Right atrium auricular region (tissue), 2 donors: ENCODE data around the gene TDP1. TPM values are rescaled to one million over a fixed set of nuclear protein-coding genes. Genes with fewer than 3 reads are reported as not detected.

Experiments used
- DNase-seq: peaks from one replicate; pipeline ENCODE4 v3.0.0-alpha.2; 2019; ENCODE audit warnings: low spot score
- H3K27ac ChIP-seq, 2 donors: fragments of 200-600 bp; sonication (generic); 1 replicate in 1 of 2; 2 replicates in 1 of 2; pipeline ENCODE4 v1.5.1; 2016 to 2019
- H3K27me3 ChIP-seq, 2 donors: fragments of 200-600 bp; sonication (generic); one replicate each; pipeline versions ENCODE4 v1.5.1 to v1.6.0; 2017 to 2019
- H3K36me3 ChIP-seq: fragments of 200-600 bp; sonication (generic); one replicate; pipeline ENCODE4 v1.5.1; 2016
- H3K4me1 ChIP-seq, 2 donors: fragments of 200-600 bp; sonication (generic); one replicate each; pipeline versions ENCODE4 v1.5.1 to v1.6.0; 2017 to 2019
- H3K4me3 ChIP-seq, 2 donors: fragments of 200-600 bp; sonication (generic); 1 replicate in 1 of 2; 2 replicates in 1 of 2; pipeline ENCODE4 v1.5.1; 2017 to 2019; ENCODE audit warnings: mild to moderate bottlenecking in 1 of 2, moderate library complexity in 1 of 2
- H3K9me3 ChIP-seq, 2 donors: fragments of 200-600 bp; sonication (generic); one replicate each; pipeline ENCODE4 v1.5.1; 2019
- CTCF ChIP-seq, 2 donors: fragments of 200-600 bp; sonication (generic); IDR thresholded peaks; one replicate each; pipeline ENCODE4 v1.5.1; 2019; ENCODE audit warnings: antibody characterized with exemption in 2 of 2
- total RNA-seq, 2 donors: library from RNA; depleted of rRNA; stranded (reverse); fragments of >200 nt; gene quantifications; one replicate each; pipeline ENCODE4 v1.1.0, GENCODE V29; 2016

Gene TDP1
- total RNA-seq, 2 donors from 2014 or later = 1.6 to 2.8 TPM

GRCh38 chr14:89918721-89919120 lies 37.0 kb upstream of the TDP1 start:
- no peaks in the 10 kb centered on the region for H3K9me3 ChIP-seq
- no peaks in the 10 kb centered on the region for H3K36me3 ChIP-seq
- H3K4me1 ChIP-seq = peaks cover 0 to 5% of the 10 kb centered on the region in 2 donors
- no peaks in the 10 kb centered on the region for H3K27me3 ChIP-seq
- no peak overlapping the region for H3K4me3 ChIP-seq
- no peak overlapping the region for H3K27ac ChIP-seq
- no peak for DNase-seq
- no peak for TF ChIP-seq CTCF (IDR thresholded peaks at IDR 0.05)

GRCh38 chr14:89920056-89920455 lies 35.7 kb upstream of the TDP1 start:
- Histone ChIP-seq H3K27me3 (no peaks in the 10 kb centered on the region), H3K4me1 (peaks cover 0 to 1% of the 10 kb centered on the region in 2 donors), H3K27ac (no peak overlapping the region), H3K9me3 (no peaks in the 10 kb centered on the region), H3K4me3 (no peak overlapping the region), H3K36me3 (no peaks in the 10 kb centered on the region)
- TF ChIP-seq CTCF (IDR thresholded peaks at IDR 0.05) = no peak
- no peak for DNase-seq

- TF ChIP-seq CTCF (IDR thresholded peaks at IDR 0.05) = no peak
- DNase-seq = no peak
- H3K36me3 ChIP-seq = no peaks in the 10 kb centered on the region
These were observed 34.4 kb upstream of the TDP1 start for GRCh38 chr14:89921346-89921745.

GRCh38 chr14:89922031-89922907 lies 33.5 kb upstream of the TDP1 start:
- no peaks in the 10 kb centered on the region for H3K27me3 ChIP-seq
- DNase-seq = no peak
- H3K4me1 ChIP-seq = no peaks in the 10 kb centered on the region

More at GRCh38 chr14:89921346-89921745, 34.4 kb upstream of the TDP1 start:
- H3K27me3 ChIP-seq = no peaks in the 10 kb centered on the region
- no peak overlapping the region for H3K27ac ChIP-seq
- no peaks in the 10 kb centered on the region for H3K9me3 ChIP-seq
- no peak overlapping the region for H3K4me3 ChIP-seq
- H3K4me1 ChIP-seq = no peaks in the 10 kb centered on the region

GRCh38 chr14:89924268-89924667 lies 31.5 kb upstream of the TDP1 start:
- H3K4me3 ChIP-seq = no peak overlapping the region
- DNase-seq = no peak
- H3K36me3 ChIP-seq = no peaks in the 10 kb centered on the region
- no peak overlapping the region for H3K27ac ChIP-seq
- TF ChIP-seq CTCF (IDR thresholded peaks at IDR 0.05) = no peak
- no peaks in the 10 kb centered on the region for H3K9me3 ChIP-seq
- no peaks in the 10 kb centered on the region for H3K4me1 ChIP-seq
- H3K27me3 ChIP-seq = no peaks in the 10 kb centered on the region

More at GRCh38 chr14:89922031-89922907, 33.5 kb upstream of the TDP1 start:
- Histone ChIP-seq H3K27ac (no peak overlapping the region), H3K9me3 (no peaks in the 10 kb centered on the region), H3K36me3 (no peaks in the 10 kb centered on the region), H3K4me3 (no peak overlapping the region)
- TF ChIP-seq CTCF (IDR thresholded peaks at IDR 0.05) = no peak
